Nephron progenitor cell (in vitro differentiated cells): ENCODE data around the gene GARIN5A.

Experiments used
- DNase-seq: peaks from one replicate; pipeline ENCODE4 v3.0.0; 2021
- H3K27ac Mint-ChIP-seq: 2 replicates; pipeline ENCODE4 v1.8.0; 2021; ENCODE audit warnings: mild to moderate bottlenecking, moderate library complexity, mixed read lengths
- H3K27me3 Mint-ChIP-seq: 2 replicates; pipeline ENCODE4 v1.8.0; 2021; ENCODE audit warnings: mild to moderate bottlenecking, low read depth, mixed read lengths; ENCODE audit not compliant: poor library complexity
- H3K36me3 Mint-ChIP-seq: 2 replicates; pipeline ENCODE4 v1.8.0; 2021; ENCODE audit warnings: low read depth, mixed read lengths
- H3K4me1 Mint-ChIP-seq: 2 replicates; pipeline ENCODE4 v1.8.0; 2021; ENCODE audit warnings: mixed read lengths
- H3K4me3 Mint-ChIP-seq: 2 replicates; pipeline ENCODE4 v1.8.0; 2021; ENCODE audit warnings: mild to moderate bottlenecking, moderate library complexity, mixed read lengths
- H3K9me3 Mint-ChIP-seq: 2 replicates; pipeline ENCODE4 v1.8.0; 2021; ENCODE audit warnings: mild to moderate bottlenecking, moderate library complexity, mixed read lengths
- CTCF ChIP-seq: fragments of 200-600 bp; sonication (generic); IDR thresholded peaks from 2 replicates; pipeline ENCODE4 v1.5.0; 2021; ENCODE audit warnings: antibody characterized with exemption

Gene GARIN5A

GRCh38 chr19:50433201-50434180, 43.2 kb downstream of the GARIN5A start:
- Mint-ChIP-seq H3K4me3 (peak overlapping the region; percentile 82), H3K36me3 (no peaks in the 10 kb centered on the region), H3K9me3 (no peaks in the 10 kb centered on the region), H3K27ac (no peak overlapping the region), H3K4me1 (peaks cover 57% of the 10 kb centered on the region), H3K27me3 (peaks cover 52% of the 10 kb centered on the region)
- no peak for DNase-seq
- no peak for TF ChIP-seq CTCF

GRCh38 chr19:50432221-50433028, 44.2 kb downstream of the GARIN5A start, which contains the start of gene MYBPC2:
MYBPC2 (plus strand) TSS chr19:50432892; CDS start chr19:50432954, 62 bp downstream.
- Mint-ChIP-seq H3K36me3 (no peaks in the 10 kb centered on the region), H3K4me1 (peaks cover 57% of the 10 kb centered on the region), H3K27ac (peak within 1 kb of the TSS; percentile 36), H3K4me3 (peak within 1 kb of the TSS; percentile 90), H3K27me3 (peaks cover 46% of the 10 kb centered on the region), H3K9me3 (no peaks in the 10 kb centered on the region)
- DNase-seq = peak; percentile 61
- no peak for TF ChIP-seq CTCF

DNA sequence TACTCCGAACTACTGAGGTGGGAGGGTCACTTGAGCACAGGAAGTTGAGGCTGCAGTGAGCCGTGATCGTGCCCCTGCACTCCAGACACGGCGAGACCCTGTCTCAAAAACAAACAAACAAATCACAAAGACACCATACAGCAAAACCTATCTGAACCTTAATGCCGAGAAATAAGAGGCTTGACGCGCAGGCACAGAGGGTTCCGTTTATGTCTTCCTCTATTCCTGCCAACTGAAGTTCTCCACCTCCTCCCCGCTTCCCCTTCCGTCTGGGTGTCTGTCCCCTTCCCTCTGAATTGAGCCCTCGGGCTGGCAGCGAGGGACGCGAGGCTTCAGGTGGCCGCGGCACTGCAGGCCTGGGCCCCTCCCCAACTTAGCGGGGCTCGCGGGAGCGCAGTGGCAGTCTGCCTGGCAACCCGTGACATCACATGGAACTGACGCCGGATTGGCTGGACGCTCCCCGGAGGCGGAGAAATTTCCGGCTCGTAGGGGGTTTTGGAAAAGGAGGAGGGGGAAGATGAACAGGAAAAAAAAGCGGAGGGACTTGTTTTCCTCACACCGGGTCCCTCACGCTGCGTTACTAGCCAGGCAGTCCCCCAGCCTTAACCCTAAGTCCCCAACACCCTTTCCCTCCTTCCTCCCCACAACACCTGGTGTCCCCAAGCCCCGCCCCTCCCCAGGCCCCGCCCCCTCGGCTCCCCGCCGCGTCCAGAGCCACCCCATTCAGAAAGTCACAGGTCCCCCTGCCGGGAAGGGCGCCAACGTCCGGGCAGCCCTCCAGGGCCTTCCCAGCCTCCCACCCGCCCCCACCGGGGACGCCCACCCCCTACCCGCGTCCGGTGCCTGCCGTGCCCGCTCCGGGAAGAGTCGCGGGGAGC, 45.1 kb downstream of the GARIN5A start:
- TF ChIP-seq CTCF = no peak
- peak overlapping the region; percentile 36 for H3K27ac Mint-ChIP-seq
- peaks cover 42% of the 10 kb centered on the region for H3K27me3 Mint-ChIP-seq
- H3K4me1 Mint-ChIP-seq = peaks cover 57% of the 10 kb centered on the region
- H3K36me3 Mint-ChIP-seq = no peaks in the 10 kb centered on the region
- DNase-seq = peak; percentile 94
- H3K9me3 Mint-ChIP-seq = no peaks in the 10 kb centered on the region
- peak overlapping the region; percentile 90 for H3K4me3 Mint-ChIP-seq

GRCh38 chr19:50430888-50431342, 45.7 kb downstream of the GARIN5A start:
- Mint-ChIP-seq H3K4me1 (peaks cover 54% of the 10 kb centered on the region), H3K27ac (no peak overlapping the region), H3K27me3 (peaks cover 42% of the 10 kb centered on the region)

More at GRCh38 chr19:50430888-50431342, 45.7 kb downstream of the GARIN5A start:
- H3K9me3 Mint-ChIP-seq = no peaks in the 10 kb centered on the region
- no peak for DNase-seq
- H3K4me3 Mint-ChIP-seq = peak overlapping the region; percentile 90
- no peak for TF ChIP-seq CTCF
- no peaks in the 10 kb centered on the region for H3K36me3 Mint-ChIP-seq
